Erythroblast (primary cell): ENCODE results near the gene TGIF2.

Source experiments
- GATA1 ChIP-seq: IDR thresholded peaks from 2 replicates; pipeline ENCODE4 v1.6.1; 2011; ENCODE audit warnings: low read depth, mild to moderate bottlenecking, control low read depth, low read length, moderate library complexity
- POLR2A ChIP-seq: IDR thresholded peaks from 2 replicates; pipeline ENCODE4 v1.6.1; 2011; ENCODE audit warnings: mild to moderate bottlenecking, low read length

DNA sequence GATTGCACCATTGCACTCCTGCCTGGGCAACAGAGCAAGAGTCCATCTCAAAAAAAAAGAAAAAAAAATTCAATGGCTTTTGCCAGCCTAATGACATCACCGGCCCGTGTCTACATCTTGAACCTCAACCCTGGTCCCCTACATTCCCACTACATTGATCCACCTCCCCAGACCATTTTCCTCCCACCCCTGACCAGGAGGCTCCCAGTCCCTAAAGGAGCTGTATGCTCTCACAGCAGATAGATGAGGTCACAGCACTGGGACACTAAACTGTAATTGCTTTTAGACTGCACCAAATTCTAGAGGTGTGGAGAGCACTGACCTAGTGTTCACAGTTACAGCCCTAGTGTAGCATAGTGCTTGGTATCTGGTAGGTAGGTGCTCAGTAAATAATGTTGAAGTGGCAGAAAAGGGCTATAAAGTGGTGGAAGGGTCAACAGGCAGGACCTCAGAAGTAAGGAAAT is 10.7 kb downstream of the TGIF2 start:
- TF ChIP-seq POLR2A, result no peak
- no peak for TF ChIP-seq GATA1
